ENCODE measurements around the gene SOX14.
A peak's percentile ranks its signal among the peaks of the same experiment; 100 is the strongest.

DNA sequence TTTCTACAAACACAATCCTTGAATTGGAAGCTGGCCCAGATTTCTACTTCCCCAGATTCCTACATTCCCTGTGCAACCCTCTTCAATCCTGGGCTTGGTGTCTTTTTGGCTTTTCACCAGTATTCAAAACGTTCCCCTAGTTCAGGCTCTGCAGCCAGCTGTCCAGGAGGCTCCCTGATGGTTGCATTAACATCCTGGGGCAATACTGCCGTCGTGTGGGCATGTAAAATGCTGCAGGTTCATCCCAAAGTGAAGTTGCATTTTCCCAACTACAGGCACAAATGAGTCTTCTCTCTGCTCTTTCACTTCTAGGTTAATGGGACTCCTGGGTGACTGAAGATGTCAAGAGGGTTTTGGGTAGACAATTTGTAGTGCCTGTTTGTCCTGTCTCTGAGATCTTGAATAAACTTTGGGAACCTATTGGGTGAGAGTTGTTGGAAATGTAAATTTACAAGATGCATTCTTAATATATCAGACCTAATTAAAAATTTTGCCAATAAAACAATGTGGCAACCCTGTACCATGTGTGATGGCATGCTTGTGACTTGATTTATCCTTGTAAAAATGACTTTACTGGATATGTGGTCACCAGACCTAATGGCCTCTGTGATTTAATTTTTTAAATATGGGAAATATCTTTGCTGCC lies 28.6 kb downstream of the SOX14 start:
- TF ChIP-seq, protein P1, sequence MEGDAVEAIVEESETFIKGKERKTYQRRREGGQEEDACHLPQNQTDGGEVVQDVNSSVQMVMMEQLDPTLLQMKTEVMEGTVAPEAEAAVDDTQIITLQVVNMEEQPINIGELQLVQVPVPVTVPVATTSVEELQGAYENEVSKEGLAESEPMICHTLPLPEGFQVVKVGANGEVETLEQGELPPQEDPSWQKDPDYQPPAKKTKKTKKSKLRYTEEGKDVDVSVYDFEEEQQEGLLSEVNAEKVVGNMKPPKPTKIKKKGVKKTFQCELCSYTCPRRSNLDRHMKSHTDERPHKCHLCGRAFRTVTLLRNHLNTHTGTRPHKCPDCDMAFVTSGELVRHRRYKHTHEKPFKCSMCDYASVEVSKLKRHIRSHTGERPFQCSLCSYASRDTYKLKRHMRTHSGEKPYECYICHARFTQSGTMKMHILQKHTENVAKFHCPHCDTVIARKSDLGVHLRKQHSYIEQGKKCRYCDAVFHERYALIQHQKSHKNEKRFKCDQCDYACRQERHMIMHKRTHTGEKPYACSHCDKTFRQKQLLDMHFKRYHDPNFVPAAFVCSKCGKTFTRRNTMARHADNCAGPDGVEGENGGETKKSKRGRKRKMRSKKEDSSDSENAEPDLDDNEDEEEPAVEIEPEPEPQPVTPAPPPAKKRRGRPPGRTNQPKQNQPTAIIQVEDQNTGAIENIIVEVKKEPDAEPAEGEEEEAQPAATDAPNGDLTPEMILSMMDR (conservative IDR thresholded peaks at IDR 0.05) = peak; percentile 56
- no peak for TF ChIP-seq EZH2 (IDR thresholded peaks at IDR 0.05; ENCODE audit: low read depth)

Measured in PC-9 (cell line).